Neural progenitor cell (in vitro differentiated cells): ENCODE data around the gene TTC38.

Experiments
- CTCF ChIP-seq: fragments of 200-600 bp; sonication (generic); IDR thresholded peaks from 2 replicates; pipeline ENCODE4 v1.5.1; 2017; ENCODE audit warnings: antibody characterized with exemption, mild to moderate bottlenecking
- EZH2 ChIP-seq: fragments of 200-600 bp; sonication (generic); IDR thresholded peaks from 2 replicates; pipeline ENCODE4 v1.6.1; 2017; ENCODE audit warnings: antibody characterized with exemption, mild to moderate bottlenecking, moderate library complexity
- EZH2phosphoT487 ChIP-seq: fragments of 200-600 bp; sonication (generic); IDR thresholded peaks from 2 replicates; pipeline ENCODE4 v1.6.1; 2017; ENCODE audit warnings: antibody characterized with exemption

- TF ChIP-seq EZH2, result no peak
- TF ChIP-seq CTCF, result no peak
- TF ChIP-seq EZH2phosphoT487, result no peak
Measured at GRCh38 chr22:46281866-46282678, 14.3 kb downstream of the TTC38 start.
